HG03139 (cell line): ENCODE measurements around the gene TMEM191C.
A peak's percentile ranks its signal among the peaks of the same experiment; 100 is the strongest.
"Not testable (repeated sequence)": the region's sequence is repeated elsewhere in the genome, so short reads cannot be mapped to it uniquely, and the experiment has no call there.

Experiments used
- ATAC-seq: cut with Tn5 transposase; IDR thresholded peaks from one replicate; pipeline ENCODE4 v1.9.1; 2021; ENCODE audit not compliant: unreplicated experiment

TMEM191C gene

GRCh38 chr22:21467337-21468193 is at the start of gene TMEM191C:
Gene TMEM191C, plus strand, starts transcription at chr22:21467387. Its CDS starts 73 bp downstream, at chr22:21467460.
- peak; percentile 6 for ATAC-seq

- peak; percentile 11 for ATAC-seq
These were observed 49.3 kb upstream of the TMEM191C start for GRCh38 chr22:21417853-21418252.

- not testable (repeated sequence) for ATAC-seq
These were observed 48.1 kb upstream of the TMEM191C start for GRCh38 chr22:21418974-21419638.

- not testable (repeated sequence) for ATAC-seq
These were observed 46.9 kb upstream of the TMEM191C start for GRCh38 chr22:21420180-21420763.

GRCh38 chr22:21424084-21424709 is 43.0 kb upstream of the TMEM191C start:
- ATAC-seq: not testable (repeated sequence)

GRCh38 chr22:21434378-21435233 is 32.6 kb upstream of the TMEM191C start:
- ATAC-seq: not testable (repeated sequence)

- ATAC-seq: not testable (repeated sequence)
These were observed 31.0 kb upstream of the TMEM191C start for GRCh38 chr22:21435998-21436810.

GRCh38 chr22:21438013-21438412 is 29.2 kb upstream of the TMEM191C start:
- not testable (repeated sequence) for ATAC-seq

- not testable (repeated sequence) for ATAC-seq
These were observed 27.1 kb upstream of the TMEM191C start for GRCh38 chr22:21440018-21440636.

- not testable (repeated sequence) for ATAC-seq
These were observed 26.5 kb upstream of the TMEM191C start for GRCh38 chr22:21440676-21441075.

- ATAC-seq: not testable (repeated sequence)
These were observed 26.0 kb upstream of the TMEM191C start for GRCh38 chr22:21441170-21441569.

GRCh38 chr22:21442123-21442522 is 25.1 kb upstream of the TMEM191C start:
- not testable (repeated sequence) for ATAC-seq

- ATAC-seq: not testable (repeated sequence)
These were observed 24.5 kb upstream of the TMEM191C start for GRCh38 chr22:21442646-21443045.

- no peak for ATAC-seq
These were observed 24.0 kb upstream of the TMEM191C start for GRCh38 chr22:21443057-21443734.

- no peak for ATAC-seq
These were observed 23.3 kb upstream of the TMEM191C start for GRCh38 chr22:21443735-21444421.

- no peak for ATAC-seq
These were observed 22.3 kb upstream of the TMEM191C start for GRCh38 chr22:21444701-21445436.
